AG09319 (cell line): ENCODE data around the gene ANKDD1A.

Source experiments
- DNase-seq: peaks from one replicate; pipeline ENCODE4 v3.0.0-alpha.2; 2010; ENCODE audit warnings: low read depth; ENCODE audit errors: extremely low read depth
- CTCF ChIP-seq: IDR thresholded peaks from 2 replicates; pipeline ENCODE4 v1.5.1; 2011; ENCODE audit warnings: low read depth, mild to moderate bottlenecking, inconsistent platforms, low read length, moderate library complexity

Gene ANKDD1A

DNA sequence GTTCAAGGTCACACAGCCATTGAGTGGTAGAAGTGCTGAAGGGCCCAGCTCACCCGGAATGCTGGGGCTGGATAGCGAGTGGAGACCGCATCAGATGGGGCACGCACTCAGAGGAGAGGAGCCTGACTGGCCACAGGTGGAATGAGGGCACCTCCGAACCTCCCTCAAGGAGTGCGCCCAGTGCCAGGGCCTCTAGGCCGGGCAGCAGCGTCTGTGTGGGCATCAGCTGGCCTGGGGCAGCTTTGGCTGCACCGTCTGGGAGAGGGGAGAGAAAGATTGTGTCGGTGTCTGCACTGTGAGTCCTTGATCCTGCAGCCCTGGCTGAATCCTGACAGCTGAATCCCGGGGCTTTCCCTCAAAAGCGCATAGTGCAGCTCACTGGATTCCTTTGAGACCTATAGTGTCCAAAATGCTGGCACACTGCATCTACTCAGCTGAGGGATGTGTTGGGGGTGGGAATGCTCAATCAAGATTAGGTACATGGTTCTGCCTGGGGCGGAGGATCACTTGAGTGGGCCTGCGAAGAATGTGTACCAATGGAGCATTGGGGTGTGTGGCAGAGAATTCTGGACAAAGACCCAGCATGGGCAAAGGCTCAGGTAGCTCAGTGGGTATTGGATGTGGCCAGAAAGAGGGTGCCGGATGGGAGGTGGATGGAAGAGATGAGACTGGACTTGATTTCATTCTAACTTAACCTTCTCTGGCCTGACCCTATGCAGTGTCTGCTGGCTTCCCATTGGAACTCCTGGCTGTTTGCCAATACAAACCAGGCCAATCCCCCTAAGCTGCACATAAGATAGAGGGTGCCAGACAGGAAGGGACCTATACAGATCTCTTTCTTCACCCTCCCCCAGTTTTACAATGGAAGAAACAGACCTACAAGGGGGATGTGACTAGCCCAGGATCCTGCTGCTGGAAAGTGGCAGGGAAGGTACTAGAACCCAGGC, 950 bp downstream of the ANKDD1A start:
- no peak for DNase-seq
- no peak for TF ChIP-seq CTCF

DNA sequence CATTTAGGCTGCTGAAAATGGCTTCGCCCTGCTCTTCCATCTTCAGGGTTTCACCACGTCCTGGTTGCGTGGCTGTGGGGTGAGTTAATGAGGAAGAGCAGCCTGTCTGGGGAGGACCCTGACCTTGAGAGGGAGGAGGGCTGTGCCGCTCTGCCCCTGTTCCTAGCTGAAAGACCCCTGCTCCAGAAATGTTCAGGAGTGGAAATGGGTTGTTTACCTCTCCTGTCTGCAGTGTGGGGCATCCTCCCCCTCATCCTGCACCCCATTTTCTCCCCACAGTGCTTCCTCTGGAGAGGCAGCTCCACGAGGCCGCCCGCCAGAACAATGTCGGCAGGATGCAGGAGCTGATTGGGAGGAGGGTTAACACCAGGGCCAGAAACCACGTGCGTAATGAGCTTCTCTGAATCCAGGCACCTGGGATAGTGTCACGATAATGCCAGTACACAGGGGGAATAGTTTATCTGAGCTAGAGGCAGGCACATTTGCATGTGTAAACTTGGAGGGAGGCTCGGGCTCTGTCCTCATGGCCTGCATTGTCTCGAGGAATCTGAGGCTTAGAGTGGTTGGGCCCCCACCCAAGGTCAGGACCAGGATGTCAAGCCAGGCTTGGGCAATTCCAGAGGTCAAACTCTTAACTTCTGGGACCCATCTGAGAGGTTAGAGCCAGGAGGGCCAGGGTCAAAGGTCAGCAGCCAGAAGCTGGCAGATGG, 4.0 kb downstream of the ANKDD1A start:
- DNase-seq: no peak

DNA sequence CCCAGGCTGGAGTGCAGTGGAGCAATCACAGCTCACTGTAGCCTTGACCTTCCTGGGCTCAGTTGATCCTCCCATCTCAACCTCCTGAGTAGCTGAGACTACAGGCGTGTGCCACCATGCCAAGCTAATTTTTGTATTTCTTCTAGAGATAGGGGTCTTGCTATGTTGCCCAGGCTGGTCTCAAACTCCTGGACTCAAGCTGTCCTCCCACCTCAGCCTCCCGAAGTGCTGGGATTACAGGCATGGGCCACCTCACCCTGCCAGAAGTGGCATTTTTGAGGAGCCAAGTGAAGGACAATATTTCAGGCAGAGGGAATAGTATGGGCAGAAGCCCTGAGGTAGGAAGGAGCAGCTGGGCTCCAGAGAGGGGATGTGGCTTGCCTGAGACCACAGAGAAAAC, 4.7 kb downstream of the ANKDD1A start:
- TF ChIP-seq CTCF: no peak
- no peak for DNase-seq

More for the DNA sequence above, 4.0 kb downstream of the ANKDD1A start:
- TF ChIP-seq CTCF: no peak

DNA sequence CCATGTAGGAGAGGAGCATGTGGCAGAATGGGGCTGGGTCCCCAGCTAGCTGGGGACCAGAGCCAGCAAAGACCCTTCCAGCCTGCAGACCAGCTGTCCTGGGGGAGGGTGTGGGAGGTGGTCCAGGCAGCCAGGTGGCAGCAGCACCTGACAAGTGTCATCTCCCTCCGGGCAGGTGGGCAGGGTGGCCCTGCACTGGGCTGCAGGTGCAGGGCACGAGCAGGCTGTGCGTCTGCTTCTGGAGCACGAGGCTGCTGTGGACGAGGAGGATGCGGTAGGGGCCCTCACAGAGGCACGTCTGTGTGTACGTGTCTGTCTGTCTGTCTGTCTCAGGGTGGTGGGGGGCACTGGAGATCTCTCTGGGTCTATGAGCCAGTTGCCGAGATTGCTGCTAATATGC, 5.5 kb downstream of the ANKDD1A start:
- no peak for TF ChIP-seq CTCF
- no peak for DNase-seq

DNA sequence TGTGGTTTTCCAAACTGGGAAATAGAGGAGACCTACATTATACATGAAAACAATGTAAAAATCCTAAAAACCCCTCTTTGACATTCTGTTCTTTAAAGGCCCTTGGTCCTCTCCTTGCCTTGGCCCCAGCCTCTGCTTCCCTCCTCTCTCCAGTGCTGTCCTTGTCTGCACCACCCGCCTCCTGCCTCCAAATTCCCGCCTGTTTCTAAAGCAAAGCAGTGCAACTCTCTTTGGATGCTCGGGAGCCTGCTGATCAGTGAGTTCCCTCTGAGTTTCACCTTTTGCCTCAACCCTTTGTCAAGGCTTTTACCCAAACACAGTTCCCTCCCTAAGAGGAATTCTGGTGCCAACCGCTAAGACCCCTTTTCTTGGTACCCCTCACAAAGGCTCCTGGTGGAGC, 8.0 kb downstream of the ANKDD1A start:
- no peak for TF ChIP-seq CTCF
- no peak for DNase-seq

DNA sequence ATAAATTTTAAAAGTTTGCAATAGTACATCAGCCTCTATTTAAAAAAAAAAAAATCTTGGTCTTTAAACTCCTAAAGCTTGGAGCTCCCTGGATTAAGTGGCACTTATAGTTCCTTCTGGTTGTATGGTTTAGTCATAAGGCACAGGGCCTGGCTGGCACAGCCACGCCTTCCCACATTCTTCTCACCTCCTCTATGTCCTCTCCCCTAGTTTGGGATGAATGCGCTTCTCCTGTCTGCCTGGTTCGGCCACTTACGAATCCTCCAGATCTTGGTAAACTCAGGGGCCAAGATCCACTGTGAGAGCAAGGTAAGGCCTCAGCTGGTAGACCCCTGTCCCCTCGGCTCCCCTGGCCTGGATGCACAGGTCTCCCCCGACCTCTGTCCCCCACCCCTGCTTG, 10.0 kb downstream of the ANKDD1A start:
- TF ChIP-seq CTCF: no peak

DNA sequence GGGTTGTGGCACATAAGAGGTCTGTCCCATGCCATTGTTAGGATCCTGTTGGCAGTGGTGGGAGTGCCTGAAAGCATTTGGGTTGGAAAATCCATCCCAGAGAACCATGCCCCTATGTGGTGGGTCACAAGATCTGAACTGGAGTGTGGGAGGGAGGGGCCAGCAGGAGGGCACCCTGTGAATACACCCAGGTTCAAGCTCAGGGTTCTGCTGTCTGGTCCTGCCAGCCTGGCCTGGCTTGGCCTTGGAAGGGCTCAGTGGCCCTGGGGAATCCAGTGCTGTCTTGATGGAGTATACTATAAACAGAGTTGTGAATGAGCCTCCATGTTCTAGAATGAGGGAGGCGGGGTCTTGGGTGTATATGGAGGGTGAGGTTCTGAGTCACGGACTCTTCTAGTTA, 11.8 kb downstream of the ANKDD1A start:
- no peak for DNase-seq
- TF ChIP-seq CTCF: no peak

More for the DNA sequence above, 10.0 kb downstream of the ANKDD1A start:
- no peak for DNase-seq
